ENCODE data around the gene ORMDL2.

ORMDL2 gene

GRCh38 chr12:55822228-55822627 lies 4.4 kb downstream of the ORMDL2 start:
- TF ChIP-seq ZFP3 (CRISPR knock-in tag; IDR thresholded peaks at IDR 0.05) (no peak), TCF4 (CRISPR knock-in tag; IDR thresholded peaks at IDR 0.05; ENCODE audit: borderline replicate concordance) (no peak), TOX (CRISPR knock-in tag; IDR thresholded peaks at IDR 0.05; ENCODE audit: borderline replicate concordance) (no peak), GLIS3 (CRISPR knock-in tag; IDR thresholded peaks at IDR 0.05) (no peak)
- ATAC-seq: no peak

- no peak for ATAC-seq
- TF ChIP-seq PATZ1 (CRISPR knock-in tag; IDR thresholded peaks at IDR 0.05; ENCODE audit: borderline replicate concordance): no peak
- TF ChIP-seq TSHZ2 (CRISPR knock-in tag; IDR thresholded peaks at IDR 0.05): no peak
- TF ChIP-seq ARNTL (CRISPR knock-in tag; IDR thresholded peaks at IDR 0.05; ENCODE audit: borderline replicate concordance, low read depth): no peak
- TF ChIP-seq CREB5 (CRISPR knock-in tag; IDR thresholded peaks at IDR 0.05; ENCODE audit: low read depth): no peak
- TF ChIP-seq BACH2 (CRISPR knock-in tag; IDR thresholded peaks at IDR 0.05; ENCODE audit: borderline replicate concordance): no peak
- TF ChIP-seq ZFP3 (CRISPR knock-in tag; IDR thresholded peaks at IDR 0.05): no peak
- TF ChIP-seq ISL1 (CRISPR knock-in tag; IDR thresholded peaks at IDR 0.05): no peak
- no peak for TF ChIP-seq ZNF70 (CRISPR knock-in tag; IDR thresholded peaks at IDR 0.05)
- no peak for TF ChIP-seq ESRRG (CRISPR knock-in tag; IDR thresholded peaks at IDR 0.05)
- TF ChIP-seq PPARA (CRISPR knock-in tag; IDR thresholded peaks at IDR 0.05; ENCODE audit: borderline replicate concordance): no peak
- no peak for TF ChIP-seq TOX (CRISPR knock-in tag; IDR thresholded peaks at IDR 0.05; ENCODE audit: borderline replicate concordance)
- no peak for TF ChIP-seq ZFP30 (CRISPR knock-in tag; IDR thresholded peaks at IDR 0.05)
- no peak for TF ChIP-seq ZC3H10 (CRISPR knock-in tag; IDR thresholded peaks at IDR 0.05)
- TF ChIP-seq CSDC2 (CRISPR knock-in tag; IDR thresholded peaks at IDR 0.05): no peak
- TF ChIP-seq RARB (CRISPR knock-in tag; IDR thresholded peaks at IDR 0.05): no peak
Measured at GRCh38 chr12:55823419-55823818, 5.6 kb downstream of the ORMDL2 start.

- TF ChIP-seq ZNF8 (CRISPR knock-in tag; IDR thresholded peaks at IDR 0.05): no peak
- TF ChIP-seq TCF4 (CRISPR knock-in tag; IDR thresholded peaks at IDR 0.05; ENCODE audit: borderline replicate concordance): no peak
- ATAC-seq: no peak
Measured at GRCh38 chr12:55824726-55825125, 6.9 kb downstream of the ORMDL2 start.

- ATAC-seq: no peak
- TF ChIP-seq ZC3H10 (CRISPR knock-in tag; IDR thresholded peaks at IDR 0.05) (no peak), CSRNP3 (CRISPR knock-in tag; IDR thresholded peaks at IDR 0.05) (no peak), ESRRG (CRISPR knock-in tag; IDR thresholded peaks at IDR 0.05) (no peak), PATZ1 (CRISPR knock-in tag; IDR thresholded peaks at IDR 0.05; ENCODE audit: borderline replicate concordance) (no peak), CREB5 (CRISPR knock-in tag; IDR thresholded peaks at IDR 0.05; ENCODE audit: low read depth) (no peak), CSDC2 (CRISPR knock-in tag; IDR thresholded peaks at IDR 0.05) (no peak), PPARA (CRISPR knock-in tag; IDR thresholded peaks at IDR 0.05; ENCODE audit: borderline replicate concordance) (no peak), ZNF70 (CRISPR knock-in tag; IDR thresholded peaks at IDR 0.05) (no peak)
Measured at GRCh38 chr12:55827806-55828205, 10.0 kb downstream of the ORMDL2 start.

Data from SK-N-SH treated with all-trans-retinoic acid at 6 μM for 48 hours (cell line).